Ishikawa (cell line): ENCODE data around the gene AGA.

Experiments
- CEBPB ChIP-seq: IDR thresholded peaks from 2 replicates; pipeline ENCODE4 v1.6.1; 2012
- CREB1 ChIP-seq: IDR thresholded peaks from 2 replicates; pipeline ENCODE4 v1.6.1; 2012; ENCODE audit warnings: low read depth
- EGR1 ChIP-seq: IDR thresholded peaks from 2 replicates; pipeline ENCODE4 v1.6.1; 2012
- EP300 ChIP-seq: IDR thresholded peaks from 2 replicates; pipeline ENCODE4 v1.6.1; 2012; ENCODE audit warnings: borderline replicate concordance
- FOXM1 ChIP-seq: IDR thresholded peaks from 2 replicates; pipeline ENCODE4 v1.6.1; 2012; ENCODE audit warnings: low read depth, borderline replicate concordance
- NFIC ChIP-seq: IDR thresholded peaks from 2 replicates; pipeline ENCODE4 v1.6.1; 2012
- RAD21 ChIP-seq: IDR thresholded peaks from 2 replicates; pipeline ENCODE4 v1.6.1; 2012; ENCODE audit warnings: low read depth
- TAF1 ChIP-seq: IDR thresholded peaks from 2 replicates; pipeline ENCODE4 v1.6.1; 2012; ENCODE audit warnings: low read depth, mild to moderate bottlenecking
- TCF12 ChIP-seq: IDR thresholded peaks from 2 replicates; pipeline ENCODE4 v1.6.1; 2012; ENCODE audit warnings: low read depth
- TEAD4 ChIP-seq: IDR thresholded peaks from 2 replicates; pipeline ENCODE4 v1.6.1; 2012
- YY1 ChIP-seq: IDR thresholded peaks from 2 replicates; pipeline ENCODE4 v1.6.1; 2012; ENCODE audit warnings: low read depth
- ZBTB7A ChIP-seq: IDR thresholded peaks from 2 replicates; pipeline ENCODE4 v1.6.1; 2012; ENCODE audit warnings: low read depth
- TF ChIP-seq, protein P1 (sequence below): IDR thresholded peaks from 2 replicates; pipeline ENCODE4 v1.6.1; 2012
- TF ChIP-seq, protein P2 (sequence below): IDR thresholded peaks from 2 replicates; pipeline ENCODE4 v1.6.1; 2012; ENCODE audit warnings: low read depth, mild to moderate bottlenecking
- TF ChIP-seq, protein P3 (sequence below): IDR thresholded peaks from 2 replicates; pipeline ENCODE4 v1.6.1; 2012

AGA gene

DNA sequence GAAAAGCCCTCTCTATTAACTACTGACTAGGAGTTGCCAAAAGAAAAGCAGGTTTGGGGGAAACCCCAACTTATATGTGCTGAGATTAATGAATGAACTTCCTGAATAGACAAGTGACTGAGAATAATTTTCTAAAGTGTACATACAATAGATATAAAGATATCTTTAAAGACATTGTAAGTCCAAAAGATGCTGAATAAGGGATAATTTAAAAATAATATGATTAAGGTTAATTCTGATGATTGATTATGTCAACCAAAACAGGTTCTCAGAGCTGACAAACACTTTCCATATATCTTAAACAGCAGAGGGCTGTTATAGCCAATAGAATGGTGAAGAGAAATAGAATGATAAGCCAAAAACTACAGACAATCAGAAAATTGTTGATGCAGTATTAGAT, 28.6 kb downstream of the AGA start:
- TF ChIP-seq CEBPB (no peak), EP300 (no peak), YY1 (no peak)

DNA sequence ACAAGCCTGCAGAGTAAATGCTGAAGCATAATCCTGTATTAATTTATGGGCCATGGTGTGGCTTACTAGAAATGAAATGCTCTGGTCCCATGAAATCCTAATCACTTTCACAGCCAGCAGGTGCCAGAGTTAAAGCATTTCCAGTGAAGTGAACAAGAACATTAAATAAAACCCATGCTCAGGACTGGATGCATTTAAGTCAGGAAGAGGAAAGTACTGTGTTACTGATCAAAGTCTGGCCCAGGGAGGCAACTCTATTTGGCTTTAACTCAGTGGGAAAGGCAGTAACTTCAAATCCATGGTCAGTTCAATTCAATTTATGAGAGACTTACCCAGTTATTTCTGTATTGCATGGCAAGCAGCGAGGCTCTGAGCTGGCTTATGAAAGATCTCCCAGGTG, 29.2 kb downstream of the AGA start:
- no peak for TF ChIP-seq CEBPB
- no peak for TF ChIP-seq NFIC
- TF ChIP-seq RAD21 = no peak
- TF ChIP-seq FOXM1 = no peak
- TF ChIP-seq, protein P1, sequence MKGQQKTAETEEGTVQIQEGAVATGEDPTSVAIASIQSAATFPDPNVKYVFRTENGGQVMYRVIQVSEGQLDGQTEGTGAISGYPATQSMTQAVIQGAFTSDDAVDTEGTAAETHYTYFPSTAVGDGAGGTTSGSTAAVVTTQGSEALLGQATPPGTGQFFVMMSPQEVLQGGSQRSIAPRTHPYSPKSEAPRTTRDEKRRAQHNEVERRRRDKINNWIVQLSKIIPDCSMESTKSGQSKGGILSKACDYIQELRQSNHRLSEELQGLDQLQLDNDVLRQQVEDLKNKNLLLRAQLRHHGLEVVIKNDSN = no peak
- TF ChIP-seq EP300 = no peak
- no peak for TF ChIP-seq TAF1

DNA sequence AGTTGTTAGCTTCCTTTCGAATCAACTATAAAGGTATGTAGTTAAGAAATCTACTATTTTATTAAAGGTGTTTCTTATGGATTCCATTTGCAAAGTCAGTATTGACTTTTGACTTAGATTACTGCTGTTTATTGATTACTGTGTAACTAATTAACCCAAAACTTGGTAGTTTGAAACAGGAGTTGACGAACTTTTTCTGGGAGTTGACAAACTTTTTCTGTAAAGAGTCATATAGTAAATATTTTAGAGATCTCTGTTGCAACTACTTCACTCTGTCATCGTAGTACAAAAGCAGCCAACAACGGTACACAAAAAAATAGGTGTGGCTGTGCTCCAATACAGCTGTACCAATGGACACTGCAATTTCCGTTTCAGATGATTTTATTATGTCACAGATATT, 30.2 kb downstream of the AGA start:
- TF ChIP-seq TEAD4 = no peak

DNA sequence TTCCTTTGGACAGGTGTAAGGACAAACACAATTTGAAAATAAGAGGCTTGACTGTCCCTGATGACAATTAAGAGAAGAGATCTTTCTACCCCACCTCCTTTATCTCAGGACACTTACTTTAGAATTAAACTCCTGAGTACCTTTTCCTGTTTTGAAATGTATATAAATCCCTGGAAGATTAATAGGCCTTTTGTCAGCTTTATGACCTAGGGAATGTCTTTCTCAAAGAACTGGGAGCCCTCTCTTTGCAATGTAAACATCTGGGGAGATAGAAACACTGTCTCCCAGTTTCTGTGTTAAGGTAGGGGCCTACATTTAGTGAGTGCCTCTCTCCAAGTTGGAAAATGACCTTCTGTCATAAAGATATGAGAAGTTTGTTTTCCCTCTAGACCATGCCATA, 31.7 kb downstream of the AGA start:
- TF ChIP-seq RAD21 = no peak
- TF ChIP-seq, protein P1 = no peak
- TF ChIP-seq, protein P2, sequence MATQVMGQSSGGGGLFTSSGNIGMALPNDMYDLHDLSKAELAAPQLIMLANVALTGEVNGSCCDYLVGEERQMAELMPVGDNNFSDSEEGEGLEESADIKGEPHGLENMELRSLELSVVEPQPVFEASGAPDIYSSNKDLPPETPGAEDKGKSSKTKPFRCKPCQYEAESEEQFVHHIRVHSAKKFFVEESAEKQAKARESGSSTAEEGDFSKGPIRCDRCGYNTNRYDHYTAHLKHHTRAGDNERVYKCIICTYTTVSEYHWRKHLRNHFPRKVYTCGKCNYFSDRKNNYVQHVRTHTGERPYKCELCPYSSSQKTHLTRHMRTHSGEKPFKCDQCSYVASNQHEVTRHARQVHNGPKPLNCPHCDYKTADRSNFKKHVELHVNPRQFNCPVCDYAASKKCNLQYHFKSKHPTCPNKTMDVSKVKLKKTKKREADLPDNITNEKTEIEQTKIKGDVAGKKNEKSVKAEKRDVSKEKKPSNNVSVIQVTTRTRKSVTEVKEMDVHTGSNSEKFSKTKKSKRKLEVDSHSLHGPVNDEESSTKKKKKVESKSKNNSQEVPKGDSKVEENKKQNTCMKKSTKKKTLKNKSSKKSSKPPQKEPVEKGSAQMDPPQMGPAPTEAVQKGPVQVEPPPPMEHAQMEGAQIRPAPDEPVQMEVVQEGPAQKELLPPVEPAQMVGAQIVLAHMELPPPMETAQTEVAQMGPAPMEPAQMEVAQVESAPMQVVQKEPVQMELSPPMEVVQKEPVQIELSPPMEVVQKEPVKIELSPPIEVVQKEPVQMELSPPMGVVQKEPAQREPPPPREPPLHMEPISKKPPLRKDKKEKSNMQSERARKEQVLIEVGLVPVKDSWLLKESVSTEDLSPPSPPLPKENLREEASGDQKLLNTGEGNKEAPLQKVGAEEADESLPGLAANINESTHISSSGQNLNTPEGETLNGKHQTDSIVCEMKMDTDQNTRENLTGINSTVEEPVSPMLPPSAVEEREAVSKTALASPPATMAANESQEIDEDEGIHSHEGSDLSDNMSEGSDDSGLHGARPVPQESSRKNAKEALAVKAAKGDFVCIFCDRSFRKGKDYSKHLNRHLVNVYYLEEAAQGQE = no peak
- no peak for TF ChIP-seq EGR1

DNA sequence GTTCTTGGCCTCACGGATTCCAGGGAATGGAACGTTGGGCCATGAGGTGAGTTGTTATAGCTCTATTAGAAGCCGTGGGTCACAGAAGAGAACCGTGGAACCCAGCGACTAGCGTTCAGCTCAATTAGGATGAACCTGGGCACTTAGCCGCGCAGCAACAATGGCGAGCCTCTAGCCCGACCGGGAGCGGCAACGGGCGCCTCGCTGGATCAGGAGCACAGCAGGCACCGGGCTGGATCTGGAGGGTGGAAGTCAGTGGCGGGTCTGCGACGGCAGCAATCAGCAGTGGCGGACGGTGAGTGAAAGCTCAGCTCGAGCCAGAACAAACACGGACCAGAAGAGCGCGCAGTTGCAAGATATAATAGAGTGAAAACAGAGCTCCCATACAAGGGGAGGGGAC, 34.2 kb downstream of the AGA start:
- TF ChIP-seq NFIC = no peak
- TF ChIP-seq EP300 = no peak
- TF ChIP-seq YY1 = no peak
- TF ChIP-seq TAF1 = no peak
- TF ChIP-seq RAD21 = no peak
- TF ChIP-seq, protein P1 = no peak
- no peak for TF ChIP-seq EGR1
- no peak for TF ChIP-seq FOXM1
- TF ChIP-seq, protein P3, sequence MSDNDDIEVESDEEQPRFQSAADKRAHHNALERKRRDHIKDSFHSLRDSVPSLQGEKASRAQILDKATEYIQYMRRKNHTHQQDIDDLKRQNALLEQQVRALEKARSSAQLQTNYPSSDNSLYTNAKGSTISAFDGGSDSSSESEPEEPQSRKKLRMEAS = no peak
- no peak for TF ChIP-seq CEBPB

DNA sequence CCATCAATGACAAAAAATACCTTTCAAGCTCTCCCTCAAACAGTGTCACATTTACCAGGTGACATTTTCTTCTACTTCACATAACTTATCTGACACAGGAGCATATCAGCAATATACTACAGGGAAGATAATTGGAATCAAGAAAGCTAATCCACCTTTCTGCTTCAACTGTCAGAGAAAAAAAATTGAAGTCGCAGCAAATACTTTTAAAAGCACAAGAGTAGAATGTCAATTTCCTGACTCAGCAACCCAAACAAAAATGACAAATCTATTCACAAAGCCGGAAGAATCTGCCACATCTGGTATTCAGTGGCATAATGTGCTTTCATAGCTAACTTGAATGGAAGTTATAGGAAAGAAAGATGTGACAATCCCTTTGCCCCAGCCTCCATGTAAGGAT, 36.7 kb downstream of the AGA start:
- TF ChIP-seq, protein P3 = no peak
- TF ChIP-seq, protein P2 = no peak
- TF ChIP-seq TEAD4 = no peak
- TF ChIP-seq TCF12 = no peak
- no peak for TF ChIP-seq NFIC
- TF ChIP-seq EGR1 = no peak
- TF ChIP-seq CREB1 = no peak
- TF ChIP-seq CEBPB = no peak
- TF ChIP-seq RAD21 = no peak
- no peak for TF ChIP-seq EP300
- TF ChIP-seq, protein P1 = no peak
- TF ChIP-seq ZBTB7A = no peak
- no peak for TF ChIP-seq TAF1
- TF ChIP-seq YY1 = no peak
- no peak for TF ChIP-seq FOXM1
